Forelimb muscle (tissue), 1 donor: ENCODE results near the gene SIM2. TPM values are rescaled to one million over a fixed set of nuclear protein-coding genes. Genes with fewer than 3 reads are reported as not detected.

Experiments used
- DNase-seq: peaks from one replicate; pipeline ENCODE4 v3.0.0-alpha.2; 2013; ENCODE audit warnings: low read depth
- polyA plus RNA-seq: library from polyadenylated mRNA; unstranded; fragments of 120-200 nt; gene quantifications from one replicate; pipeline ENCODE4 v1.2.1, GENCODE V29; 2013; ENCODE audit not compliant: insufficient read length

SIM2 gene
- polyA plus RNA-seq, 1 donor, result 2.9 TPM

GRCh38 chr21:36763305-36763704, 64.4 kb downstream of the SIM2 start:
- no peak for DNase-seq

- no peak for DNase-seq
Observed at GRCh38 chr21:36765229-36765628, 66.3 kb downstream of the SIM2 start.

GRCh38 chr21:36766511-36766910, 67.6 kb downstream of the SIM2 start:
- DNase-seq, result no peak

- no peak for DNase-seq
Observed at GRCh38 chr21:36767096-36767495, 68.2 kb downstream of the SIM2 start.

- no peak for DNase-seq
Observed at GRCh38 chr21:36768496-36768895, 69.6 kb downstream of the SIM2 start.

- DNase-seq, result no peak
Observed at GRCh38 chr21:36769051-36769839, 70.3 kb downstream of the SIM2 start.

GRCh38 chr21:36773117-36773516, 74.2 kb downstream of the SIM2 start:
- DNase-seq, result no peak

- DNase-seq, result no peak
Observed at GRCh38 chr21:36773995-36774394, 75.1 kb downstream of the SIM2 start.

GRCh38 chr21:36776981-36777617, 78.2 kb downstream of the SIM2 start:
- no peak for DNase-seq

GRCh38 chr21:36780861-36781260, 81.9 kb downstream of the SIM2 start:
- no peak for DNase-seq

- no peak for DNase-seq
Observed at GRCh38 chr21:36783612-36784374, 84.9 kb downstream of the SIM2 start.

GRCh38 chr21:36784947-36785346, 86.0 kb downstream of the SIM2 start:
- DNase-seq, result no peak

- no peak for DNase-seq
Observed at GRCh38 chr21:36785615-36786014, 86.7 kb downstream of the SIM2 start.

- no peak for DNase-seq
Observed at GRCh38 chr21:36786186-36786585, 87.3 kb downstream of the SIM2 start.

GRCh38 chr21:36788120-36788638, 89.3 kb downstream of the SIM2 start:
- DNase-seq, result no peak

- no peak for DNase-seq
Observed at GRCh38 chr21:36790616-36791015, 91.7 kb downstream of the SIM2 start.

GRCh38 chr21:36791180-36791579, 92.3 kb downstream of the SIM2 start:
- DNase-seq, result no peak

GRCh38 chr21:36791695-36792470, 93.0 kb downstream of the SIM2 start:
- no peak for DNase-seq

- DNase-seq, result no peak
Observed at GRCh38 chr21:36792505-36792967, 93.6 kb downstream of the SIM2 start.

- no peak for DNase-seq
Observed at GRCh38 chr21:36796070-36796469, 97.2 kb downstream of the SIM2 start.

GRCh38 chr21:36798491-36798890, 99.6 kb downstream of the SIM2 start:
- DNase-seq, result no peak
